ENCODE results near the gene PDE8A.

The PDE8A gene

DNA sequence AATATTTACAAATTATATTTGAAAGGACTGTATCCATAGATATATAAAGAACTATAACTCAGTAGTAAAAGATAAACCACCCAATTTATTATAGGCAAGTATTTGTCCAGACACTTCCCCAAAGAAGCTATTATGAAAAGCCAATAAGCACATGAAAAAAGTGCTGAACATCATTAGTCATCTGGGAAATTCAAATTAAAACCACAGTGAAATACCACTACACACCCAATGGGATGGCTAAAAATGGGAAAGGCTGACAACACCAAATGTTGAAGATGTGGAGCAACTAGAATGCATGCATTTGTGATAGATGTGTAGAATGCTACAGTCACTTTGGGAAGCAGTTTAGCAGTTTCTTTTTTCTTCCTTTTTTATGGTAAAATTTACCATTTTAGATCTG, 147.0 kb downstream of the PDE8A start:
- Histone ChIP-seq H3K27ac (ENCODE audit: low read length) (no peak overlapping the region), H3K36me3 (ENCODE audit: control insufficient read depth, low read depth, low read length) (no peaks in the 10 kb centered on the region), H3K9me3 (ENCODE audit: control insufficient read depth, low read depth, low read length) (no peaks in the 10 kb centered on the region), H3K4me1 (ENCODE audit: control insufficient read depth, low read depth, low read length) (no peaks in the 10 kb centered on the region), H3K9ac (ENCODE audit: low read length) (no peak overlapping the region), H3K27me3 (ENCODE audit: control insufficient read depth, insufficient read depth, low read length) (no peaks in the 10 kb centered on the region), H3K4me3 (ENCODE audit: low read length) (no peak overlapping the region)

DNA sequence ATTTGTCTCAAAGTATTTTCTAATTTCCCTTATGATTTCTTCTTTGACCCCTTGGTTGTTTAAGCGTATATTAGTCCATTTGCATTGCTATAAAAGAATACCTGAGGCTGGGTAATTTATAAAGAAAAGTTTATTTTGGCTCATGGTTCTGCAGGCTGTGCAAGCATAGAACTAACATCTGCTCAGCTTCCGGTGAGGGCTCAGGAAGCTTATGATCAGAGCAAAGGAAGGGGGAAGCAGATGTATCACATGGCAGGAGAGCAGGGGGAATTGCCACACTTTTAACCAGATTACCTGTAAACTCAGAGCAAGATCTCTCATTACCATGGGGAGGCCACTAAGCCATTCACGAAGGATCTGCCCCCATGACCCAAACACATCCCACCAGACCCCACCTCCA, 148.2 kb downstream of the PDE8A start:
- H3K9me3 ChIP-seq (ENCODE audit: control insufficient read depth, low read depth, low read length): no peaks in the 10 kb centered on the region
- no peaks in the 10 kb centered on the region for H3K4me1 ChIP-seq (ENCODE audit: control insufficient read depth, low read depth, low read length)
- H3K27me3 ChIP-seq (ENCODE audit: control insufficient read depth, insufficient read depth, low read length): no peaks in the 10 kb centered on the region
- H3K4me3 ChIP-seq (ENCODE audit: low read length): no peak overlapping the region
- no peak overlapping the region for H3K9ac ChIP-seq (ENCODE audit: low read length)
- no peaks in the 10 kb centered on the region for H3K36me3 ChIP-seq (ENCODE audit: control insufficient read depth, low read depth, low read length)
- H3K27ac ChIP-seq (ENCODE audit: low read length): no peak overlapping the region

DNA sequence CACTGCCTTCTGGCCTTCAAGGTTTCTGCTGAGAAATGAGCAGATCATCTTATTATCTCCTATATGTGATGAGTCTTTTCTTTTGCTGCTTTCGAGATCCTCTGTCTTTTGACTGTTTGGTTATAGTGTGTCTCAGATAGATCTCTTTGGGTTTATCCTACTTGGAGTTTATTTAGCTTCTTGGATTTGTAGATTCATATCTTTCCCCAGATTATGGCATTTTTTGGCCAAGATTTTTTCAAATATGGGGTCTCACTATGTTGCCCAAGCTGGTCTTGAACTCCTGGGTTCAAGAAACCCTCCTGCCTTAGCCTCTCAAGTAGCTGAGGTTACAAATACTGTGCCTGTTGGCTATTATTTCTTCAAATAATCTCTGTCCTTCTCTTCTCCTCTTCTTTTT, 150.3 kb downstream of the PDE8A start:
- Histone ChIP-seq H3K36me3 (ENCODE audit: control insufficient read depth, low read depth, low read length) (no peaks in the 10 kb centered on the region), H3K9me3 (ENCODE audit: control insufficient read depth, low read depth, low read length) (no peaks in the 10 kb centered on the region), H3K9ac (ENCODE audit: low read length) (no peak overlapping the region)

DNA sequence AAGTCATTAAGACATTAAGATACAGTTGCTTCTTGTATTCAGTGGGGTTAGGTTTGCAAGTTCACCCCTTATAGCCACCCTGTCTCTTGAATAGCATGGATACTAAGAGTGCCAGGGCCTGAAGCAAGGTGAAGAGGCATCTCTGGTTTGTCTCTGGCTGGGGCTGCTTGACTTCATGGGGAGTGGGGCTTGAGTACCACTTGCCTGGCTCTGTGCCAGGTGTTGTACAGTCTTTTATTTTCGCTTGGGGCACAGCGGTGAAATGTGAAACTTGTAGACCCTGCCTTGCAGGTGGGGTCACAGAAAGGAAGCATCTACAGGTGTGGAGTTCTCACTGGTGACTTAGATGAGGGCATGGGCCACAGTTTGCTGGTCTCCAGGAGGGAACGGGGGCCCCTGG, 152.1 kb downstream of the PDE8A start:
- Histone ChIP-seq H3K9me3 (ENCODE audit: control insufficient read depth, low read depth, low read length) (no peaks in the 10 kb centered on the region), H3K9ac (ENCODE audit: low read length) (no peak overlapping the region), H3K4me1 (ENCODE audit: control insufficient read depth, low read depth, low read length) (peaks cover 9% of the 10 kb centered on the region), H3K27ac (ENCODE audit: low read length) (no peak overlapping the region), H3K27me3 (ENCODE audit: control insufficient read depth, insufficient read depth, low read length) (no peaks in the 10 kb centered on the region), H3K36me3 (ENCODE audit: control insufficient read depth, low read depth, low read length) (no peaks in the 10 kb centered on the region), H3K4me3 (ENCODE audit: low read length) (no peak overlapping the region)

More for the DNA sequence above, 150.3 kb downstream of the PDE8A start:
- Histone ChIP-seq H3K27me3 (ENCODE audit: control insufficient read depth, insufficient read depth, low read length) (no peaks in the 10 kb centered on the region), H3K4me1 (ENCODE audit: control insufficient read depth, low read depth, low read length) (no peaks in the 10 kb centered on the region), H3K4me3 (ENCODE audit: low read length) (no peak overlapping the region), H3K27ac (ENCODE audit: low read length) (no peak overlapping the region)

DNA sequence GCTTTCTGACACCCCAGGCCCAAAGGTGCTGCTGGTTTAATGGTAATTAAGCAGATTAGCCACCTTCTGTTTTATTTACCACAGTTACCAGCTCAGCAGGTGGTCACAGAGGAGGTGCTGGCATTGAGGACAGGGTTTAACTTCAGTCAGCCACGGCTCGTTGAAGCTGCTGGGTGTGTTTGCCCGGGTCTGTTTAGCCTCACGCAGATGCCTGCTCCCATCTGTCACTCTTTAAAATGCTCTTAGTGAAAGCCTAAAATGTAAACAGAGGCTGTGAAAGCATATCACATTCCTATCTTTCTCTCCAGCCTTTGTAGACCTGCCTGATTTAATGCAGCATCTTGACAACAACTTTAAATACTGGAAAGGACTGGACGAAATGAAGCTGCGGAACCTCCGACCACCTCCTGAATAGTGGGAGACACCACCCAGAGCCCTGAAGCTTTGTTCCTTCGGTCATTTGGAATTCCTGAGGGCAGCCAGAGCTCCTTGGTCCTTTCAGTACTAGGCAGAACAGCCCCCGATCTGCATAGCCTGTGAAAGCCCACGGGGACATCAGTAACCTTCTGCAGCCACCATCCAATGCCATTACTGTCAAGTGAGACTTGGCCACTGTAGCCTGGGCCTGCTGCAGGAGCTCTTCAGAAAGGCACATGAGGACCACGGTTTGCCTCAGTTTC, 156.0 kb downstream of the PDE8A start:
- Histone ChIP-seq H3K4me3 (ENCODE audit: low read length) (no peak overlapping the region), H3K27ac (ENCODE audit: low read length) (no peak overlapping the region), H3K9me3 (ENCODE audit: control insufficient read depth, low read depth, low read length) (no peaks in the 10 kb centered on the region), H3K4me1 (ENCODE audit: control insufficient read depth, low read depth, low read length) (peaks cover 9% of the 10 kb centered on the region), H3K9ac (ENCODE audit: low read length) (no peak overlapping the region), H3K36me3 (ENCODE audit: control insufficient read depth, low read depth, low read length) (no peaks in the 10 kb centered on the region), H3K27me3 (ENCODE audit: control insufficient read depth, insufficient read depth, low read length) (no peaks in the 10 kb centered on the region)

DNA sequence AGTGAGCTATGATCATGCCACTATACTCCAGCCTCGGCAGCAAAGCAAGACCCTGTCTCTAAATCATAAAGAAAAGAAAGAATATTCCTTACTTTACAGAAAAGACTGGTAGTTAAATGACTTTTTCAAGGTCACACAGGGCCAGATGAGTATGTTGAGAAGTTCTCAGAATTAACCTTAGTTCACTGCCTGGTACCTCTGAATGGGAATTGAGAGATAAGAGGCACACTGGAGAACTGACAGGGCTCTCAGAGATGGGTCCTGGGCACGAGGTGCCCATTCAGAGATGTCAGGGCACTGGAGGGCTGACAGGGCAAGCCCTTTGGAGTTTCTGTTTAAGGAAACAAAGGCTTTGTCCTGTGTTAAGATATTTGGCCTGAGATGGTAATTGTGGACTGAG, 157.7 kb downstream of the PDE8A start:
- no peak overlapping the region for H3K9ac ChIP-seq (ENCODE audit: low read length)
- no peak overlapping the region for H3K4me3 ChIP-seq (ENCODE audit: low read length)
- H3K9me3 ChIP-seq (ENCODE audit: control insufficient read depth, low read depth, low read length): no peaks in the 10 kb centered on the region
- no peak overlapping the region for H3K27ac ChIP-seq (ENCODE audit: low read length)
- no peaks in the 10 kb centered on the region for H3K27me3 ChIP-seq (ENCODE audit: control insufficient read depth, insufficient read depth, low read length)
- peaks cover 9% of the 10 kb centered on the region for H3K4me1 ChIP-seq (ENCODE audit: control insufficient read depth, low read depth, low read length)
- no peaks in the 10 kb centered on the region for H3K36me3 ChIP-seq (ENCODE audit: control insufficient read depth, low read depth, low read length)

DNA sequence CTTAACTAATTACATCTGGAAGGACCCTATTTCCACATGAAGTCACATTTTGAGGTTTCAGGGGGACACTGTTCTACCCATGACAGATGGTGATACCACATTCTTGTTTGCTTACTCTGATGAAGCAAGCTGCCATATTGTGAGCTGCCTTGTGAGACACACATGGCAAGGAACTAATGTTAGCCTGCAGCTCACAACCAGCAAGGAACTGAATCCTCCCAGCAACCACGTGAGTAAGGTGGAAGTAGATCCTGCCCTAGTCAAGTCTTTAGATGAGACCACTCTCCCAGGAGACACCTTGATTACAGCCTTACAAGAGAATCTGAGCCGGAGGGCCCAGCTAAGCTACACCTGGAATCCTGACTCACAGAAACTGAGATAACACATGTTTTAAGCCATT, 160.1 kb downstream of the PDE8A start:
- Histone ChIP-seq H3K27ac (ENCODE audit: low read length) (no peak overlapping the region), H3K4me3 (ENCODE audit: low read length) (no peak overlapping the region), H3K27me3 (ENCODE audit: control insufficient read depth, insufficient read depth, low read length) (no peaks in the 10 kb centered on the region), H3K36me3 (ENCODE audit: control insufficient read depth, low read depth, low read length) (no peaks in the 10 kb centered on the region), H3K9me3 (ENCODE audit: control insufficient read depth, low read depth, low read length) (no peaks in the 10 kb centered on the region), H3K9ac (ENCODE audit: low read length) (no peak overlapping the region), H3K4me1 (ENCODE audit: control insufficient read depth, low read depth, low read length) (peaks cover 9% of the 10 kb centered on the region)

DNA sequence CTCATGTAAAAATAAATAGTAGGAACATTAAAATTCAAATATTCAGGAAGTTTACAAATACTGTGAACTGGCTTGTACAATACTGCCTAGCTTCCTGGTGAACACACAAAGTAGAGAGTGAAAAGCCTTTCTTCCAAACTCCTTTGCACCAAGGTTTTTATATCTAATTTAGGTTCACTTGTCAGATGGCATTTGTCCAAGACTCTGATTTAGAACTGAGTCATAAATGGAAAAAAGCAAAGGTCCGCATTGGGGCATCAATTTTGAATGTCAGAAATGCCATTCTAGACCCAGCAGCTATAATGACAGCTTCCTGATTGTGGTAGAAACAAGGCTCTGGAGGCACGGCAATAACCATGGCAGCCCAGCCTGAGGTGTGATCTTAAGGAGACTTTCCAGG, 160.7 kb downstream of the PDE8A start:
- no peak overlapping the region for H3K27ac ChIP-seq (ENCODE audit: low read length)
- no peak overlapping the region for H3K9ac ChIP-seq (ENCODE audit: low read length)
- H3K4me1 ChIP-seq (ENCODE audit: control insufficient read depth, low read depth, low read length): peaks cover 8% of the 10 kb centered on the region
- no peaks in the 10 kb centered on the region for H3K27me3 ChIP-seq (ENCODE audit: control insufficient read depth, insufficient read depth, low read length)
- H3K4me3 ChIP-seq (ENCODE audit: low read length): no peak overlapping the region
- no peaks in the 10 kb centered on the region for H3K9me3 ChIP-seq (ENCODE audit: control insufficient read depth, low read depth, low read length)
- no peaks in the 10 kb centered on the region for H3K36me3 ChIP-seq (ENCODE audit: control insufficient read depth, low read depth, low read length)

DNA sequence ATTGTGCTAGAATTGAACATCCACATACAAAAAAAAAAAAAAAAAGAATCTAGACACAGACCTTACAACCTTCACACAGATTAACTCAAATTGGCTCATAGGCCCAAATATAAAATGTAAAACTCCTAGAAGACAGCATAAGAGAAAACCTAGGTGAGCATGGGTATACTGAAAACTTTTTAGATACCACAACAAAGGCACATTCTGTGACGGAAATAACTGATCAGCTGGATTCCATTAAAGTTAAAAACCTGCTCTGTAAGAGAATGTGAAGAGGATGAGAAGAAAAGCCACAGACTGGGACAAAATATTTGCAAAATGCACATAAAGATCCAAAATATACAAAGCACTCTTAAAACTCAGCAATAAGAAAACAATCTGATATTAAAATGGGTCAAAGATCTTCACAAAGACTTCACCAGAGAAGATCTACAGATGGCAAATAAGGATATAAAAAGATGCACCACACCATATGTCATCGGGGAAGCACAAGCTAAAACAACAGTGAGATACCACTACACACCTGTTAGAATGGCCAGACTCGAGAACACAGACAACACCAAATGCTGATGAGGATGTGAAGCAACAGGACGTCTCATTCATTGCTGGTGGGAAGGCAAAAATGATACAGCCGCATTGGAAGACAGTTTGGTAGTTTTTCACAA, 167.9 kb downstream of the PDE8A start:
- Histone ChIP-seq H3K27me3 (ENCODE audit: control insufficient read depth, insufficient read depth, low read length) (no peaks in the 10 kb centered on the region), H3K9ac (ENCODE audit: low read length) (no peak overlapping the region), H3K36me3 (ENCODE audit: control insufficient read depth, low read depth, low read length) (no peaks in the 10 kb centered on the region), H3K4me3 (ENCODE audit: low read length) (no peak overlapping the region), H3K9me3 (ENCODE audit: control insufficient read depth, low read depth, low read length) (no peaks in the 10 kb centered on the region), H3K27ac (ENCODE audit: low read length) (no peak overlapping the region), H3K4me1 (ENCODE audit: control insufficient read depth, low read depth, low read length) (peaks cover 10% of the 10 kb centered on the region)

DNA sequence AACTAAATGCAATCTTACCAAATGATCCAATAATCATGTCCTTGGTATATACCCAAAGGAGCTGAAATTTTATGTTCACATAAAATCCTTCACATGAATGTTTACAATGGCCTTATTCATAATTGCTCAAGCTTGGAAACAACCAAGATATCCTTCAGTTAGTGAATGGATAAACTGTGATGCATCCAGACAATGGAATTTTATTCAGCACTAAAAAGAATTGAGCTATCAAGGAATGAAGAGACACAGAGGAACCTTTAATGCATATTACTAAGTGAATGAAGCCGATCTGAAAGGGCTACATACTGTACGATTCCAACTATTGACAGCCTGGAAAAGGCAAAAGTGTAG, 168.4 kb downstream of the PDE8A start:
- no peaks in the 10 kb centered on the region for H3K36me3 ChIP-seq (ENCODE audit: control insufficient read depth, low read depth, low read length)
- H3K27ac ChIP-seq (ENCODE audit: low read length): no peak overlapping the region
- no peak overlapping the region for H3K4me3 ChIP-seq (ENCODE audit: low read length)
- no peaks in the 10 kb centered on the region for H3K27me3 ChIP-seq (ENCODE audit: control insufficient read depth, insufficient read depth, low read length)
- no peak overlapping the region for H3K9ac ChIP-seq (ENCODE audit: low read length)
- no peaks in the 10 kb centered on the region for H3K9me3 ChIP-seq (ENCODE audit: control insufficient read depth, low read depth, low read length)
- H3K4me1 ChIP-seq (ENCODE audit: control insufficient read depth, low read depth, low read length): peaks cover 11% of the 10 kb centered on the region

DNA sequence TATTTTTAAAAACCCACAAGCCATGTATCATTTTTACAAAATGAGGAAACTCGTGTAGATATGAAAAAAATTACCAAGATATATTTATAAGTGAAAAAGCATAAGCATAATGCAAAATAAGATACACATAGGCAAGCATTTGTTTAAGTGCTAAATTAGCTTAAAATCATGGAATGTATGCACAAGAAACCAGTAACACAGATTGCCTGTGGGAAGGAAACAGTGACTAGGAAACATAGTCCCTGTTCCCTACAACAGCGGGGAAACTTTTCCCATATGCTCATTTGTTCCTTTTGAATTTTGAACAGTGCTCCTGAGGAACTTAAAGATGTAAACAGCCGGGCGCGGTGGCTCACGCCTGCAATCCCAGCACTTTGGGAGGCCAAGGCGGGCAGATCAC, 169.5 kb downstream of the PDE8A start:
- Histone ChIP-seq H3K9ac (ENCODE audit: low read length) (no peak overlapping the region), H3K27me3 (ENCODE audit: control insufficient read depth, insufficient read depth, low read length) (no peaks in the 10 kb centered on the region), H3K4me1 (ENCODE audit: control insufficient read depth, low read depth, low read length) (peaks cover 11% of the 10 kb centered on the region), H3K36me3 (ENCODE audit: control insufficient read depth, low read depth, low read length) (no peaks in the 10 kb centered on the region), H3K27ac (ENCODE audit: low read length) (no peak overlapping the region), H3K9me3 (ENCODE audit: control insufficient read depth, low read depth, low read length) (no peaks in the 10 kb centered on the region), H3K4me3 (ENCODE audit: low read length) (no peak overlapping the region)

DNA sequence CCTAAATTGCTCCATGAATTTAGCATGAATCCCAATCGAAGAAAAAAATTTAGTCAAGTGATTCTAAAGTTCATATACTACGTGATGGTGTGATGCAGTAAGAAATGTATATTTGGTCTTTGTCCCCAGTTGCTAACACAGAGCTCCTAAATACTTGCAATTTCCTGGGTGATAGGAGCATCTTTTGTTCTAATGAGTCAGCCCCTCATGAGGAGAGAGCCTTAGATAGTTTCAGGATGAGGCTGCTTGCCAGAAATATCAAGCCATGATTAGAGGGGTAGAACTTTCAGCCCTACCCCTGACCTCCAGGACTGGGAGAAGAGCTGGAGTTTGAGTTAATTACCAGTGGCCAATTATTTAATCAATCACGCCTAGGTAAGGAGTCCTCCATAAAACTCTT, 170.2 kb downstream of the PDE8A start:
- no peaks in the 10 kb centered on the region for H3K27me3 ChIP-seq (ENCODE audit: control insufficient read depth, insufficient read depth, low read length)
- H3K9me3 ChIP-seq (ENCODE audit: control insufficient read depth, low read depth, low read length): no peaks in the 10 kb centered on the region
- H3K9ac ChIP-seq (ENCODE audit: low read length): no peak overlapping the region
- H3K4me3 ChIP-seq (ENCODE audit: low read length): no peak overlapping the region
- no peak overlapping the region for H3K27ac ChIP-seq (ENCODE audit: low read length)
- peaks cover 11% of the 10 kb centered on the region for H3K4me1 ChIP-seq (ENCODE audit: control insufficient read depth, low read depth, low read length)
- H3K36me3 ChIP-seq (ENCODE audit: control insufficient read depth, low read depth, low read length): no peaks in the 10 kb centered on the region
